GM19023 (cell line): ENCODE results near the gene SLC2A13.
A peak's percentile ranks its signal among the peaks of the same experiment; 100 is the strongest.
"Not testable (repeated sequence)": the region's sequence is repeated elsewhere in the genome, so short reads cannot be mapped to it uniquely, and the experiment has no call there.

Source experiments
- ATAC-seq: cut with Tn5 transposase; IDR thresholded peaks from one replicate; pipeline ENCODE4 v1.9.1; 2021; ENCODE audit warnings: mild to moderate bottlenecking, moderate library complexity; ENCODE audit not compliant: unreplicated experiment

SLC2A13 gene

GRCh38 chr12:40044396-40044795 is 61.5 kb downstream of the SLC2A13 start:
- no peak for ATAC-seq

- no peak for ATAC-seq
Measured at GRCh38 chr12:40039598-40039997, 66.3 kb downstream of the SLC2A13 start.

GRCh38 chr12:40038619-40039018 is 67.3 kb downstream of the SLC2A13 start:
- ATAC-seq: no peak

GRCh38 chr12:40034712-40035111 is 71.2 kb downstream of the SLC2A13 start:
- no peak for ATAC-seq

- no peak for ATAC-seq
Measured at GRCh38 chr12:40034156-40034555, 71.7 kb downstream of the SLC2A13 start.

GRCh38 chr12:40033242-40033630 is 72.6 kb downstream of the SLC2A13 start:
- no peak for ATAC-seq

- no peak for ATAC-seq
Measured at GRCh38 chr12:40032433-40033241, 73.2 kb downstream of the SLC2A13 start.

GRCh38 chr12:40031965-40032364 is 73.9 kb downstream of the SLC2A13 start:
- ATAC-seq: no peak

GRCh38 chr12:40030970-40031369 is 74.9 kb downstream of the SLC2A13 start:
- ATAC-seq: not testable (repeated sequence)

- ATAC-seq: no peak
Measured at GRCh38 chr12:40028296-40028695, 77.6 kb downstream of the SLC2A13 start.

GRCh38 chr12:40022850-40023249 is 83.0 kb downstream of the SLC2A13 start:
- no peak for ATAC-seq

- ATAC-seq: no peak
Measured at GRCh38 chr12:40020261-40020691, 85.6 kb downstream of the SLC2A13 start.

- no peak for ATAC-seq
Measured at GRCh38 chr12:40017488-40017887, 88.4 kb downstream of the SLC2A13 start.

- ATAC-seq: no peak
Measured at GRCh38 chr12:40016980-40017379, 88.9 kb downstream of the SLC2A13 start.

GRCh38 chr12:40015881-40016280 is 90.0 kb downstream of the SLC2A13 start:
- ATAC-seq: no peak

- ATAC-seq: no peak
Measured at GRCh38 chr12:40015345-40015744, 90.5 kb downstream of the SLC2A13 start.

GRCh38 chr12:40013847-40014246 is 92.0 kb downstream of the SLC2A13 start:
- no peak for ATAC-seq

GRCh38 chr12:40013292-40013691 is 92.6 kb downstream of the SLC2A13 start:
- ATAC-seq: no peak

GRCh38 chr12:40012711-40013110 is 93.2 kb downstream of the SLC2A13 start:
- no peak for ATAC-seq

- ATAC-seq: peak; percentile 22
Measured at GRCh38 chr12:40011775-40012129, 94.1 kb downstream of the SLC2A13 start.

GRCh38 chr12:40010899-40011774 is 94.7 kb downstream of the SLC2A13 start:
- peak; percentile 95 for ATAC-seq
